MCF 10A (cell line): ENCODE data around the gene DHCR24. TPM values are rescaled to one million over a fixed set of nuclear protein-coding genes. Genes with fewer than 3 reads are reported as not detected.

ENCODE experiments used
- BruUV-seq: library from RNA; stranded (reverse); fragments of 400-500 nt; replicated peaks from 2 replicates; lab custom pipeline; 2021; lab: Mats Ljungman, UMichigan
- CTCF ChIA-PET: fragments of 300-600 bp; sonication (Branson Sonifier 250); formaldehyde crosslinking; extraction: SDS; loops from one replicate; lab custom pipeline; 2021; ENCODE audit warnings: antibody characterized with exemption, inconsistent platforms; lab: Yijun Ruan, JAX
- POLR2A ChIA-PET: fragments of 300-600, 350-650 bp; sonication (Branson Sonifier 250); formaldehyde crosslinking; extraction: SDS; loops from one replicate; lab custom pipeline; 2020; ENCODE audit warnings: antibody characterized with exemption, inconsistent platforms; lab: Yijun Ruan, JAX
- DNase-seq: peaks from one replicate; pipeline ENCODE4 v3.0.0-alpha.2; 2018; ENCODE audit not compliant: unreplicated experiment
- H3K27ac Mint-ChIP-seq: one replicate; pipeline ENCODE4 v1.8.0; 2022; ENCODE audit warnings: mild to moderate bottlenecking, low read depth, mixed read lengths; ENCODE audit not compliant: unreplicated experiment
- H3K27me3 Mint-ChIP-seq: one replicate; pipeline ENCODE4 v1.8.0; 2022; ENCODE audit warnings: mixed read lengths; ENCODE audit not compliant: insufficient read depth, unreplicated experiment
- H3K36me3 Mint-ChIP-seq: one replicate; pipeline ENCODE4 v1.8.0; 2022; ENCODE audit warnings: mild to moderate bottlenecking, moderate library complexity, mixed read lengths; ENCODE audit not compliant: insufficient read depth, unreplicated experiment
- H3K4me1 Mint-ChIP-seq: one replicate; pipeline ENCODE4 v1.8.0; 2022; ENCODE audit warnings: mixed read lengths; ENCODE audit not compliant: insufficient read depth, unreplicated experiment
- H3K4me3 Mint-ChIP-seq: one replicate; pipeline ENCODE4 v1.8.0; 2022; ENCODE audit warnings: mild to moderate bottlenecking, moderate library complexity, mixed read lengths; ENCODE audit not compliant: unreplicated experiment
- H3K9me3 Mint-ChIP-seq: one replicate; pipeline ENCODE4 v1.8.0; 2022; ENCODE audit warnings: mixed read lengths; ENCODE audit not compliant: unreplicated experiment
- intact Hi-C: fragments of 100-400 bp; cut with micrococcal nuclease; formaldehyde crosslinking; loops from 2 replicates; pipeline ENCODE4 v1.14.1; 2022
- total RNA-seq: library from RNA; stranded (reverse); gene quantifications from 2 replicates; pipeline ENCODE4 v1.2.3, GENCODE V29; 2022
- TF ChIP-seq, protein P1 (sequence below): fragments of 200-600 bp; IDR thresholded peaks from one replicate; pipeline ENCODE4 v1.8.0; 2022; ENCODE audit warnings: antibody characterized with exemption, mild to moderate bottlenecking; ENCODE audit not compliant: unreplicated experiment

Gene DHCR24
- total RNA-seq, 1 experiment from 2014 or later: 135 TPM

DNA sequence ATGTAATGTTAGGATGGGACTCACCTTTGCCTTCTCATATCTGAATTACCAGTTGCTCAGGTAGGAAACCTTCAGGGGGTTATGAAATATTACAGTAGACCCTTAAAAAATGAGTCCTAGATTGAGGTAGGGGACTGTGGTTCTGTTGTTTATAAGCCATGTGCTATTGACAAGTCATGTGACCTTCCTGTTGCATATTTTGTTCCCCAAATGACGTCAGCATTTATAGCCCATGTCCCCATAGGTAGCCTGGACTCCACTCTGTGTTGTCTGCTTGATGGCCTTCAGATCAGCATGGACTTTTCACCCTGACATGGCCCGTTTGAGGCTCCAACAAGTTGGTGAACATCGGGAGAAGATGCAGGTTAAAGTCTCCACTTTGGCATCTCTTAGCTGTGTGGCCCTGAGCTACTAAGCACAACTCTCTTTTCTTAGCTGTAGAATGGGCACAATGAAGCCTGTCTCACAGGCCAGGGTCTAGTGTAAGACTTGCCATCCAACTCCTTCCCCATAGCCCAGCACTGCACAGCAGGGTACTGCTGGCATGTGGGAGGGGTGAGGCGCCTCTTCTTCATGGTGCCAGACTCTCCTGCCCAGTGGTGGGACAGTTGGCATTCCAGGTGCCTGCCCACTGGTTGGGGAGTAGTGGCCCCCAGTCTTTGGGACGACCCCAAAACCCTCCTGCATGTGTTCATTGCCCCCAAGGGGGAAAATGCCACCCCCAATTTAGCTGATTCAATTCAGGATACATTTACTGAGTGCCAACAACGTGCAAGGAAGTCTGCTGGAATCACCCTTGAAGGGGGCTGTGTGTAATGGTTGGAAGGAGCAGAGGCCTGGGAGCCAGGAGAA lies 49.8 kb downstream of the DHCR24 start:
- no TSS peak for BruUV-seq
- H3K4me1 Mint-ChIP-seq: peaks cover 4% of the 10 kb centered on the region
- TF ChIP-seq, protein P1, sequence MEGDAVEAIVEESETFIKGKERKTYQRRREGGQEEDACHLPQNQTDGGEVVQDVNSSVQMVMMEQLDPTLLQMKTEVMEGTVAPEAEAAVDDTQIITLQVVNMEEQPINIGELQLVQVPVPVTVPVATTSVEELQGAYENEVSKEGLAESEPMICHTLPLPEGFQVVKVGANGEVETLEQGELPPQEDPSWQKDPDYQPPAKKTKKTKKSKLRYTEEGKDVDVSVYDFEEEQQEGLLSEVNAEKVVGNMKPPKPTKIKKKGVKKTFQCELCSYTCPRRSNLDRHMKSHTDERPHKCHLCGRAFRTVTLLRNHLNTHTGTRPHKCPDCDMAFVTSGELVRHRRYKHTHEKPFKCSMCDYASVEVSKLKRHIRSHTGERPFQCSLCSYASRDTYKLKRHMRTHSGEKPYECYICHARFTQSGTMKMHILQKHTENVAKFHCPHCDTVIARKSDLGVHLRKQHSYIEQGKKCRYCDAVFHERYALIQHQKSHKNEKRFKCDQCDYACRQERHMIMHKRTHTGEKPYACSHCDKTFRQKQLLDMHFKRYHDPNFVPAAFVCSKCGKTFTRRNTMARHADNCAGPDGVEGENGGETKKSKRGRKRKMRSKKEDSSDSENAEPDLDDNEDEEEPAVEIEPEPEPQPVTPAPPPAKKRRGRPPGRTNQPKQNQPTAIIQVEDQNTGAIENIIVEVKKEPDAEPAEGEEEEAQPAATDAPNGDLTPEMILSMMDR: no peak
- intact Hi-C loops: no loop called here
- no peaks in the 10 kb centered on the region for H3K9me3 Mint-ChIP-seq
- peaks cover 11% of the 10 kb centered on the region for H3K27me3 Mint-ChIP-seq
- ChIA-PET CTCF (no interaction called here), POLR2A (no interaction called here)
- no peak overlapping the region for H3K4me3 Mint-ChIP-seq
- no peak for DNase-seq
- H3K36me3 Mint-ChIP-seq: no peaks in the 10 kb centered on the region
- no peak overlapping the region for H3K27ac Mint-ChIP-seq

DNA sequence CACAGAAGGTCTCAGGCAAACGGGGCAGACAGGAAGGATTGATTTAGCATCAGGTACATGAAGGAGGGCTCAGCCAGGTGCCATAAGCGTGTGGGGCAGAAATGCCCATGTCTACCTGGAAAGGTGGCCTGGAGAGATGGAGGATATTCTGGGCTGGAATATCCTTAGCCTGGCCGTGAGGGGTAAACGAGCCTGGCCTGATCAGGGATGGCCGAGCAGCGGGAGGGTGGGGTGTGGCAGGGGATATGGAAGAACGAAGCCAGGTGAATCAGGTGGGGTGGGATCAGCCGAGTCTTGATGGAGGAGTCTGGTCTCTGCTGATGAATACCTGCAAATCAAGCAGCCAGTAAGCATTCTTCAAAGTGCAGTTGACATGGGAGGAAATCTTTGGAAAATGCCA lies 50.4 kb downstream of the DHCR24 start:
- Mint-ChIP-seq H3K4me3 (no peak overlapping the region), H3K27me3 (peaks cover 11% of the 10 kb centered on the region), H3K9me3 (peaks cover 2% of the 10 kb centered on the region), H3K36me3 (no peaks in the 10 kb centered on the region), H3K4me1 (peaks cover 4% of the 10 kb centered on the region), H3K27ac (no peak overlapping the region)
- POLR2A ChIA-PET: no interaction called here
- intact Hi-C loops: no loop called here
- no TSS peak for BruUV-seq
- TF ChIP-seq, protein P1: no peak
- CTCF ChIA-PET: no interaction called here
- no peak for DNase-seq

DNA sequence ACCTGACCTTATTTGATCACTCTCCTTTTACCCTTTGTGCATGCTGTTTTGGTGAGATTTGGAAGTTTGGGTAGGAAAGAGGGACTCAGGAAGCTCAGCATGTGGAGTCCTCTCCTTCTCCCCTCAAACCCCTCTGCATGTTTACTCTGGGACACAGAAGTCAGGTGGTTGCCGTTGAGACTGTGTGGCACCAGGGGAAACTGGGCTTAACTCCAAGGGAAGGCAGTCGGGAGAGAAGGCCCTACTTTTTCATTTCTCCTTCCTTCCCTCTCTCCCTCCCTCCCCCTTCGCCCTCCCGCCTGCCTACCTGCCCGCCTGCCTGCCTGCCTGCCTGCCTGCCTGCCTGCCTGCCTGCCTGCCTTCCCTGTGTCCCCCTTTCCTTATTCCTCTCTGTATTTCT lies 51.0 kb downstream of the DHCR24 start:
- no peak overlapping the region for H3K27ac Mint-ChIP-seq
- no peaks in the 10 kb centered on the region for H3K36me3 Mint-ChIP-seq
- H3K4me3 Mint-ChIP-seq: no peak overlapping the region
- ChIA-PET POLR2A (no interaction called here), CTCF (no interaction called here)
- H3K27me3 Mint-ChIP-seq: peaks cover 14% of the 10 kb centered on the region
- no peak for DNase-seq
- TF ChIP-seq, protein P1: no peak
- H3K4me1 Mint-ChIP-seq: peaks cover 4% of the 10 kb centered on the region
- peaks cover 8% of the 10 kb centered on the region for H3K9me3 Mint-ChIP-seq
- no TSS peak for BruUV-seq
- intact Hi-C loops: no loop called here

DNA sequence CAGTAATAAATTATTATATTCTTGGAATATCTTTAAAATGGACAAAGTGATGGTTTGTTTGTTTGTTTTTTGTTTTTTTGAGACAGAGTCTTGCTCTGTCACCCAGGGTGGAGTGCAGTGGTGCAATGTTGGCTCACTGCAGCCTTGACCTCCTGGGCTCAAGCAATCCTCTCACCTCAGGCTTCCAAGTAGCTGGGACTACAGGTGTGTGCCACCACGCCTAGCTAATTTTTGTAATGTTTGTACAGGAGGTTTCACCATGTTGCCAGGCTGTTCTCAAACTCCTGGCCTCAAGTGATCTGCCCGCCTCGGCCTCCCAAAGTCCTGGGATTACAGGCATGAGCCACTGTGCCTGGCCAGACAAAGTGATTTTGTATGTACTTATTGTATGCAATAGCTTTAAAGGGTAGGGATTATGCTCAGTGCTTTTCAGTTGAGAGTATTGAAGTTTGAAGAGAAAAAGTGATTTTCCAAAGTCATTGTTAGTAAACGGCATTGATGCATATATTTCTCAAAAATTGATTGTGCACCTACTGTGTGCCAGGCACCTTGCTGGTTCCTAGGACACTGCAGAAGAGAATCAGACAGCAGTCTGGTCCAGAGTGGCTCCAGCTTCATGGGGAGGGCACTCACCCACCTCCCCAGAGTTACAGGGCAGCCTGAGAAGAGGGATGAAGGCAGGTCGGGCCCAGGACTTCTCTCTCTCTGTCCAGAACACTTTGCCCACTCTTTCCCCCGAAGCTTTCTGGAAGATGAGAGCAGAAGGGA lies 51.7 kb downstream of the DHCR24 start:
- DNase-seq: no peak
- H3K9me3 Mint-ChIP-seq: peaks cover 11% of the 10 kb centered on the region
- no peak overlapping the region for H3K4me3 Mint-ChIP-seq
- ChIA-PET CTCF (interaction anchor here (0.8 kb wide), 1 partner anchor 34 kb away, joined by 4 read pairs; no protein-coding TSS in a partner anchor), POLR2A (no interaction called here)
- intact Hi-C loops: no loop called here
- BruUV-seq: no TSS peak
- H3K27ac Mint-ChIP-seq: no peak overlapping the region
- TF ChIP-seq, protein P1: no peak
- H3K4me1 Mint-ChIP-seq: peaks cover 4% of the 10 kb centered on the region
- peaks cover 21% of the 10 kb centered on the region for H3K27me3 Mint-ChIP-seq
- no peaks in the 10 kb centered on the region for H3K36me3 Mint-ChIP-seq
